Hepatocyte (in vitro differentiated cells): ENCODE results near the gene SAMD13. TPM values are rescaled to one million over a fixed set of nuclear protein-coding genes. Genes with fewer than 3 reads are reported as not detected.

Experiments
- DNase-seq: peaks from one replicate; pipeline ENCODE4 v3.0.0-alpha.2; 2016; ENCODE audit warnings: low spot score
- H2AFZ ChIP-seq: fragments of 200-600 bp; sonication (generic); 2 replicates; pipeline ENCODE4 v1.6.0; 2016; ENCODE audit warnings: antibody characterized with exemption, mild to moderate bottlenecking
- H3K27ac ChIP-seq: fragments of 200-600 bp; sonication (generic); 2 replicates; pipeline ENCODE4 v1.5.1; 2016; ENCODE audit warnings: mild to moderate bottlenecking
- H3K27me3 ChIP-seq: fragments of 200-600 bp; sonication (generic); 2 replicates; pipeline ENCODE4 v1.6.1; 2016
- H3K36me3 ChIP-seq: fragments of 200-600 bp; sonication (generic); replicated peaks from 2 replicates; pipeline ENCODE4 v1.5.1; 2016; ENCODE audit warnings: low read depth; ENCODE audit not compliant: insufficient read depth
- H3K4me1 ChIP-seq: fragments of 200-600 bp; sonication (generic); 2 replicates; pipeline ENCODE4 v1.5.1; 2016; ENCODE audit warnings: mild to moderate bottlenecking, moderate library complexity; ENCODE audit not compliant: insufficient read depth
- H3K4me2 ChIP-seq: fragments of 200-600 bp; sonication (generic); 2 replicates; pipeline ENCODE4 v1.6.0; 2016
- H3K4me3 ChIP-seq: fragments of 200-600 bp; sonication (generic); 2 replicates; pipeline ENCODE4 v1.5.1; 2016; ENCODE audit warnings: mild to moderate bottlenecking
- H3K79me2 ChIP-seq: fragments of 200-600 bp; sonication (generic); 2 replicates; pipeline ENCODE4 v1.6.0; 2017; ENCODE audit warnings: mild to moderate bottlenecking
- H3K9me2 ChIP-seq: fragments of 200-600 bp; sonication (generic); replicated peaks from 2 replicates; pipeline ENCODE4 v1.6.0; 2017; ENCODE audit warnings: mild to moderate bottlenecking; ENCODE audit not compliant: insufficient read depth
- H3K9me3 ChIP-seq: fragments of 200-600 bp; sonication (generic); 2 replicates; pipeline ENCODE4 v1.5.1; 2016; ENCODE audit warnings: low read depth, mild to moderate bottlenecking
- H4K20me1 ChIP-seq: fragments of 200-600 bp; sonication (generic); 2 replicates; pipeline ENCODE4 v1.6.0; 2016; ENCODE audit warnings: mild to moderate bottlenecking; ENCODE audit not compliant: insufficient read depth, poor library complexity, severe bottlenecking
- CTCF ChIP-seq: fragments of 200-600 bp; sonication (generic); IDR thresholded peaks from 2 replicates; pipeline ENCODE4 v1.5.1; 2016; ENCODE audit warnings: antibody characterized with exemption, mild to moderate bottlenecking; ENCODE audit not compliant: poor library complexity
- EZH2 ChIP-seq: fragments of 200-600 bp; sonication (generic); IDR thresholded peaks from 2 replicates; pipeline ENCODE4 v1.6.1; 2016; ENCODE audit warnings: antibody characterized with exemption, mild to moderate bottlenecking, borderline replicate concordance
- EZH2phosphoT487 ChIP-seq: fragments of 200-600 bp; sonication (generic); IDR thresholded peaks from one replicate; pipeline ENCODE4 v1.6.1; 2018; ENCODE audit warnings: antibody characterized with exemption, mild to moderate bottlenecking, low read depth, moderate library complexity; ENCODE audit not compliant: unreplicated experiment, severe bottlenecking
- WGBS: methylation state at CpG from one replicate; pipeline ENCODE4 v1.1.6; 2016; ENCODE audit warnings: low lambda C conversion rate; ENCODE audit errors: missing lambda C conversion rate; 5-methylcytosine and 5-hydroxymethylcytosine counted together
- polyA plus RNA-seq: library from polyadenylated mRNA; unstranded; fragments of >200 nt; fragmentation: Nextera tagmentation; extraction: Ambion mirVana; gene quantifications from 2 replicates; pipeline ENCODE4 v1.2.1, GENCODE V29; 2016
- total RNA-seq: library from RNA; depleted of rRNA; stranded (reverse); fragments of >200 nt; gene quantifications from 2 replicates; pipeline ENCODE4 v1.2.3, GENCODE V29; 2014

The SAMD13 gene
- total and polyA plus RNA-seq, 2 experiments from 2014 or later: 0.88 to 2.4 TPM

GRCh38 chr1:84363019-84363418, 61.5 kb downstream of the SAMD13 start:
- Histone ChIP-seq H4K20me1 (no peaks in the 10 kb centered on the region), H3K4me1 (peaks cover 4% of the 10 kb centered on the region), H3K9me2 (no peaks in the 10 kb centered on the region), H3K4me3 (no peak overlapping the region), H3K79me2 (no peaks in the 10 kb centered on the region), H3K27me3 (no peaks in the 10 kb centered on the region), H3K4me2 (no peak overlapping the region), H3K27ac (no peak overlapping the region), H3K36me3 (no peaks in the 10 kb centered on the region), H2AFZ (no peak overlapping the region), H3K9me3 (no peaks in the 10 kb centered on the region)
- no peak for TF ChIP-seq CTCF
- TF ChIP-seq EZH2phosphoT487: no peak
- TF ChIP-seq EZH2: no peak
- WGBS: 77% methylated on average over 5 of the region's 5 CpGs
- no peak for DNase-seq

GRCh38 chr1:84363622-84364021, 62.1 kb downstream of the SAMD13 start:
- TF ChIP-seq EZH2phosphoT487 (no peak), EZH2 (no peak), CTCF (no peak)
- Histone ChIP-seq H3K27me3 (no peaks in the 10 kb centered on the region), H3K4me2 (no peak overlapping the region), H3K4me3 (no peak overlapping the region), H4K20me1 (no peaks in the 10 kb centered on the region), H3K9me3 (no peaks in the 10 kb centered on the region), H3K36me3 (no peaks in the 10 kb centered on the region), H3K4me1 (peaks cover 4% of the 10 kb centered on the region), H3K9me2 (no peaks in the 10 kb centered on the region), H3K79me2 (no peaks in the 10 kb centered on the region), H3K27ac (no peak overlapping the region), H2AFZ (no peak overlapping the region)
- no peak for DNase-seq
- WGBS: 94% methylated on average over 5 of the region's 5 CpGs

GRCh38 chr1:84365225-84366221, 64.0 kb downstream of the SAMD13 start:
- Histone ChIP-seq H3K9me3 (no peaks in the 10 kb centered on the region), H3K4me2 (no peak overlapping the region), H3K79me2 (no peaks in the 10 kb centered on the region), H3K27me3 (no peaks in the 10 kb centered on the region), H4K20me1 (no peaks in the 10 kb centered on the region), H2AFZ (no peak overlapping the region), H3K9me2 (no peaks in the 10 kb centered on the region), H3K27ac (peak overlapping the region; percentile 83), H3K4me3 (no peak overlapping the region), H3K36me3 (no peaks in the 10 kb centered on the region), H3K4me1 (peaks cover 4% of the 10 kb centered on the region)
- TF ChIP-seq CTCF (no peak), EZH2phosphoT487 (no peak), EZH2 (no peak)
- WGBS: 43% methylated on average over 3 of the region's 3 CpGs
- peak; percentile 64 for DNase-seq
